Putamen (tissue), 1 donor: ENCODE measurements around the gene ADCY2.

Experiments used
- DNase-seq: peaks from one replicate; pipeline ENCODE4 v3.0.0-alpha.2; 2016; ENCODE audit warnings: low spot score

ADCY2 gene

DNA sequence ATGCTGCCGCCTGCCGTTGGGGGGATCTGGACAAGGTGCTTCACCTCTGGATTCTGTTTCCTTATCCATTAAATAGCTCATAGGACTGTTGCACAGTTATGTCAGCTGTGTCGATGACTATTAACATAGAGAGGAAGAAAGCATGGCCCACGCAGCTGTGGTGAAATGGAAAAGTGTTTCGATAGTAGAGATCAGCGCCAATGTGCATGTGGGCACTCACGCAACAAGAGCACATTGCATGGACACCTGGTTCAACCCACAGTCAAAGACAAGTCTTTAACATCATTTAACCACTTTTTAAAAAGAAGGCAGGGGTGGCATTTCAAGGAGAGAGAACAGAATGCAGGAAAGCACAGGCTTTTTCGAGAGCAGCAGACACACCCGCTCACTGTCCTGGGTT, 107.6 kb downstream of the ADCY2 start:
- DNase-seq, result no peak

DNA sequence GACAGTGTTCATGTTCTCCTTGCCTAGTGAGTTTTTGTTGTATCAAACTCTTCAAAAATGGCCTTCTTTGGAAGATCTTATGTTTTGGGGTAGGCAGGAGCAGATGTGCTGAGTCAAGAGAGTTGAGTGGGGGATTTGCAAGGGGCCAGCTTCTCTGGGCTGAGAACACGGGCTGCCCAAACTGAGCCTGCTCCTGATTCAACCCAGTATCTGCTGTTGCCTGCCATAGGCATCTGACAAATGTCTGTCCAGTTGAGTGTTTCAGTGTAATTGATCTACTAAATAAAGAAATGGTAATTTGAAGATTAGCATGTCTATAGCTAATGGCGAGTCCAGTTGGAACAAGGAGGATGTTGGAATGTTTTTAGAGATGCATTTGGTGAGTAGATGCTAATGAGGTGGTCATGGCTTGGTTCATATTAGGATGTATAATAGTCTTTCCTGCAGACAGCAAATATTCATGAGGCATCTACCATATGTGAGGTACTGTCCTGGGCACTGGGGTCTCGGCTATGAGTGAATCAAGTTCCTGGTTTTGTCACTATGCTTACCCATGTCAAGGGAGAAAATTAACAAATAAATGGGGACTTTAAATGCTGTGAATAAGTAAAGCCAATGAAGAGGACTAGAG, 119.5 kb downstream of the ADCY2 start:
- no peak for DNase-seq

DNA sequence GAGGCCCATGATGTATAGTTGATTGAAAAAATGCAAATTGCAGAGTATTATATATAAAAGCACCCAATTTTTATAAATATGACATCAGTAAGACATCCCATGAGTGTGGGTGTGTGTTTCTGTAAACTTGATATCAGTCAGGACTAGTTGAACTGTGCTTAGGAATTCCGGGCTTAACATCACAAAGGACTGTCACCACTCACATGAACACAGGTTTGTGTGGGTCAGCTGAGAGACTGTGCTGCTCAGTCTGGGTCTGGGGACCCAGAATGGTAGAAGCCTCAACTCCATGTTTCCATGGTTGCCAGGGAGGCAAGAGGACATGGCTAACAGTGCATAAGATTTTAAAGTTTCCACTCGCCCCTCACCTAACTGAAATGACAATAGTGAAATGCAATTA, 120.3 kb downstream of the ADCY2 start:
- DNase-seq, result no peak

DNA sequence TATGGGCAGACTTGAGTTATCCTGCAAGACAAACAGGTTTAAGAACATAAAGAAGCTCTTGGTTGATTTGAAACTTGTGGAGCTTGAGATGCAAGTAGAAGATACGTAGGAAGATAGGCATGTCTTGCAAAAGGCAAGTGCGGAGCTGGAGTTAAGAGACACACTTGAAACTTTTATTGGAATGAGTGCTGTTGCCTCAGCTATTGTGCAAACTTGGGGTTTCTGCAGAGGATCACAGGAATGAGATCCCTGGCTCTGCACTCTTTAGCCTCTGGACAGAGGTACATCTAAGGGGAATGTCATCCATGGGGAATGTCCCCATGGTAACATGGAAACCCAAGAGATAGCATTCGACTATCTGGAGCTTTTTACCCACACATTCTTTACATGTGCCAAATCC, 121.1 kb downstream of the ADCY2 start:
- no peak for DNase-seq

DNA sequence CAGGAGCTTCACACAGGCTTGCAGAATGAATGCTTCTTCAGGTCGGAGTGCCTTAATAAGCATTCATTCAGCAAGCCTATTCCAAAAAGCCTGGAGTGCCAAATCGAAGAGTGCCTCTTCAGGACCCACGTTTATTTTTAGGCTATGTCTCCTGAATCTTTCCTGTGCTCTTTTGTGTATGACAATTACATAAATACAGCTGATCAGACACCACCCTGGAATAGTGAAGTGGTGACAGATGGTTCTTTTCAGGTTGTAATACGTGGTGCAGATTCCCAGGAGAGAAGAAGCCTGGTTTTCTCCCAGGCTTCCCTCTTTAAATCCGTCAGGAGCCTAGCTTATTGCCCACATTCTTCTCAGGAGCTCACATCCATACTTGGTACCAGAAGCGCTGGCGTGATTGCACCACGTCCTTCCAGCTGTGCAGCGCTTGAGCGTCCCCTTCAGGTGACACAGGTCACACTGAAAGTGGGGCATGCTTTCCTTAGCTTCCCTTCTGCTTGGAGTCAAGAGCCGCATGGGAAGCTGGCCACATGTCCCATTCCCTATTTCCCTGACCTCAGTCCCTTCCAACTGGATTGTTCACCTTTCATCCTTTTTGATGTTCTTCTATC, 123.1 kb downstream of the ADCY2 start:
- no peak for DNase-seq

DNA sequence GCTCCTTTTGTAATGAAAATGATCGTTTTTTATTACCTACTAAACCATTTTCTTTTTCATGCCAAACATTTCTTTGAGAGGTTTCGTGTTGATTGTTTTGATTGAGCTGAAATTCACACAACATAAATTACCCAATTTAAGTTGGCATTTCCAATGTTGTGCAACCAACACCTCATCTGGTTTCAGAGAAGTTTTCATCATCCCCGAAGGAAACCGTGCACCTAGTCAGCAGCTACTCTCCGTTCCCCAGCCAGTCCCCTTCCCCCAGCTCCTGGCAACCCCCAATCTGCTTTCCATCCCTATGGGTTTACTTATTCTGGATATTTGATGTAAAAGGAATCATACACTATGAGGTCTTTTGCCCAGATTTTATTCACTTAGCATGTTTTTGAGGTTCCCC, 123.6 kb downstream of the ADCY2 start:
- DNase-seq, result no peak

DNA sequence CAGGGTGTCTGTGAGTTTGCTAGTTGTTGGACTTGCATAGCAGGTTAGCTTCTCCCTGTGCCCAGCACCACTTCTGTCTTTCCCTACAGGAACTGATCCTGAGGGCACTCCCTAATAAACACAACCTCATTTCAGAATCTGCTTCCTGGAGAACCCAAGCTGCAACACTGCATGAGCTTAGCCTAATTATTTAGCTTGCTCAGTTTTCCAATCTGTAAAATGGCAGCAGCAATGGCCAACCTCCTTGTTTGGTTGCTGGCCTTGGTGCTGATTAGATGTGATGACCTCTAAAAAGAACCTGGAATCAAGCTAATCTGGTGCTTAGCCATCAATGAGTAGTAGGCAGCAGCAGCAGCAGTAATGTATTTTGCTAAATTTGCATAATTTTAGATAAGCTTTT, 133.9 kb downstream of the ADCY2 start:
- DNase-seq, result no peak

DNA sequence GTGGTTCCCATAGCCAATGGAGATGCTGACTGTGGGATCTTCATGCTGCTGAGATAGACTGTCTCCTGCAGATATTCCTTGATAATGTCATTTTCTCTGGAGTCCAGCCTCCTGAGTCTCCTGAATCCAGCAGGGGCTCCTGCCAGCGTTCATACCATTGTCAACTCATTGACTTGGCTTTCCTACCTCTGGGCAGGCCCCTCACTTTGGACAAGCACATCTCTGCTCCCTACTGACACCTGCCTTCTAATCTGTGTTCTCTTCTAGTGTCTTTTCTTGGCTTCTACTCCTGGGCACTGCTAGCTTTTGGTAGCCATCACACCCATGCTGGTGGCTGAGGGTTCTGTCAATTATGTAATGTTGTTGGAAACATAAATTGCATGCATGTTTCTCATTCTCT, 138.0 kb downstream of the ADCY2 start:
- DNase-seq, result no peak

DNA sequence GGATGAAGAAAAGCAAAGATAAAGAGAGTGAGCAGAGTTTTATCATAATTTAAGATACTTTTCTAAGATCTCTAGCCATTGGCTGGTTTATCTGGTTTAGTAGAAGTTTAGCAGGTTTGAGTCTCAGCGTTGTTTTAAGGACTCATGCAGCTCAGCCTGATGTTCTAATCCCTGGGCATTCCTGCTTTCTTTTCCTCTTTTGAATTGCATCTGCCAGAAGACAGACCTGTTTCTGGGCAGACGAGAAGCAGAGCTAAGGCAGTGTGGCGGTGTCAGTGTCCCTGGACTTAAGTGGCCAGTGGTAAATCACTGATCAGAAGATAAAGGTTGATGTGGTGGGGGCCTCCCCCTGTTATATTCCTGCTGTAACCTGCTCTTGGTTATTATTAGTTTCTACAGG, 138.6 kb downstream of the ADCY2 start:
- DNase-seq, result no peak

DNA sequence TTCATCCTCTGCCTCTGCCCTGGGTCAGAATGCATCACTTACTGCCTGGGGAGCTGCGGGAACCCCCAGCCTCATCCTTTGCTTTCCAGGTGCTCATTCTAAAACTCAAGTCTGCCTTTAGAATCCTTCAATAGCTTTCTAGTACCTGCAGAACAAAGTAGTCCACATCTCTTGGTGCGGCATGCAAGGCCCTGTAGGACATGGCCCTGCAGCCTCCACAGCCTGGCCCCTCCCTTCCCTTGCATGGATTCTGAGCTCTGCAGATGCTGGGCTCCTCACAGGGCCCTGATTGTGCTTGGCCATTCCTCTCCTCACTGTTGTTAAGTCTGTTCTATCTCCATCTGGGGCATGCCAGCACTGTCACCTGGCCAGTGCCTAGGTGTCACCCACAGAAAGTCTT, 141.6 kb downstream of the ADCY2 start:
- no peak for DNase-seq

DNA sequence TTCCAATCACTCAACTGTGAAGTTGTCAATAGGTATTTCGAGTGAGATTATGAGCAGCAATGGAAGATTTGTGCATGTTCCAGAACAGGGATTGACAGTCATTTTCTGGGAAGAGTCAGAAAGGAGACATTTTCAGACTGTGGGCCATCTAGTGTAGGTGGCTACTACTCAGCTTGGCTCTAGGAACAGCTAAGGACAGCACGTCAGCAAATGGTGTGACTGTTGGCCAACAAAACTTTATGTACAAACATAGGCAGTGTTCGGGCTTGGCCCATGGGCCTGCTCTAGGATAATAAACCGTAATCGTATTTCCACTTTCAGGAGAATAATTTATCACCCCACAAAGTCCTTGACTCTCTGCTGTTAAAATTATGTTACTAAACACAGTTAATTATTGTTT, 143.6 kb downstream of the ADCY2 start:
- no peak for DNase-seq

DNA sequence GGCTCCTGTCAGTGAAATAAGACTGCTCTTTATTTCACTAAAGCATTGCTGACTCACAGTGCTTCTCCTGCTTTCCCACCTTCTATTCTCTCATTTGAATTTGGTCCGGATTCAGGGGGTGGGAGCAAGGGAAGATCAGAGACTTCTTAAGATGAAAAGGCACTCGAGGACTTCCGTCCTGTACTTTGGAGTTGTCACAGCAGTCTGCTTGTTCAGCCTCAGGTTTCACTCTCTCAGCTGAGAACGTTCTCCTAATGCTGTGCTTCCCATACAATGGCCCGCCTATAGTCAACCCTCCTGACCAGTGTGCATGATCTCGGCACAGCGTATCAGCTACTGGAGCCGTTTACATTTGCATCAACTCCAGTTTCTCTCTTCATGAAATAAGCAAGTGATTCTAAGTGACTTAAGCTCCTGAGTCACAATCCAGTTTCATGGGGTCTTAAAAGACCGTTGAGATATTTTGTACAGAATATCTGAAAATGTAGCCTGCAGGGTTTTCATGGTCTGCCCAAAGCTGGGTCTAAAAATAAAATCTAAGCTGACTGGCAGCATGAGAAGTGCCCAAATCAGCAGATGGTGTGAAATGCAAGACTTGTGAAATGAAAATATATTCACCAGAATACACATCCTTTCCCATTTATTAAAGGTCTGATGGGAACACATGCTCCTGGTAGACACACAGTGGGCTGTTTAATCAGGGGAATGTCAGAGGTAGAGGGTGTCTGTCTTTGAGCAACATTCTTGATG, 145.0 kb downstream of the ADCY2 start:
- no peak for DNase-seq

DNA sequence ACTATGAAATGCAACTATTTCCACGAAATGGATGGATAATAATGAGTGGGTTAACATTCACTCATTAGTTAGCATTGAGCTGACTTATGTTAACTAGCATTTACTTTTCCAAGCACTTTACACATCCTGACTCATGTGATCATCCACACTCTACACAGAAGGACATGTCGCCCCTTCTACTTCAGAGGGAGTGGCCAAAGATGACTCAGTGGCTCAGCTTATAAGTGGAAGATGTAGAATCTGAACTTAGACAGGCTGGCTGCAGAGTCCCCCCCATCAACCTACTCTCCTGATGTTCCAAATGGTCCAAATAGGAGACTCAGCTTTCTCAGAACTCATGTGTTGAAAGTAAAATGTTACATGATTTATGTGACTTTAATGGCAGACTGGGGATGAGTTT, 146.0 kb downstream of the ADCY2 start:
- no peak for DNase-seq

DNA sequence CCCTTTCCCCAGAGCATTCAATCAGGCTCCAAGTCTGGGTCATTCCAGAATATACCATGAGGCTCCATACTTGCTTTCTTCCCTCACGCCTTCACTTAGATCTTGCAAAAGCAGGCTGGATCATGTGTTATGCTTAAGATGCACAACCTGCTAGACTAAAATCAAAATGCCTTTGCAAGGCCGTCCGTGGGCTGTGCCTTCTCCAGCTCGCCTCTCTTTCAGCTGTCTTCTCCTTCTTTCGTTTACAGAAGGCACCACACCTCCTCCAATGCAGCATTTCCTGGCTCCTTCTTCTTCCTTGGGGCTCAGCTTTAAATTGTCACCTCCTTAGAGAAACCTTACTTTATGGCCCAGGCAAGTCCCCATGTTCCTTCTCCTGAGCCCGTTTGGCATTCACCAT, 150.6 kb downstream of the ADCY2 start:
- DNase-seq, result no peak

DNA sequence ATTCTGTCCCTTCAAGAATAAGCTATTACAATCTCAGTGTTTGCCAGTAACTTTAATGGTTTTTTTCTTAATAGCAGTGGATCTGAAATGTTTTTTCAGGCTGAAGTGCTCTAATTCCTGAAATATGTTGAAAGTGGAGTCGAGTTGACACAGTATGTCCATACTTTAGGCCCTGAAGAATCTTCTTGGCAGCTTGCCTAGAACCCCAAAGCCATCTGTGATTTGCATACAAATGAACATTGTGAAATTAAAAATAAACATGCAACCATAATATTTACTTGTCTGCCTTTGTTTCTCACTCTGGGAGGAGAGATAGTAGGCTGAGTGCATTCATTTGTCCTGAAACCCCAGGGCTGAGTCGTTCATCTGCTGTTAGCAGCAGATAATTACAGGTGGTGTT, 152.7 kb downstream of the ADCY2 start:
- DNase-seq, result no peak

DNA sequence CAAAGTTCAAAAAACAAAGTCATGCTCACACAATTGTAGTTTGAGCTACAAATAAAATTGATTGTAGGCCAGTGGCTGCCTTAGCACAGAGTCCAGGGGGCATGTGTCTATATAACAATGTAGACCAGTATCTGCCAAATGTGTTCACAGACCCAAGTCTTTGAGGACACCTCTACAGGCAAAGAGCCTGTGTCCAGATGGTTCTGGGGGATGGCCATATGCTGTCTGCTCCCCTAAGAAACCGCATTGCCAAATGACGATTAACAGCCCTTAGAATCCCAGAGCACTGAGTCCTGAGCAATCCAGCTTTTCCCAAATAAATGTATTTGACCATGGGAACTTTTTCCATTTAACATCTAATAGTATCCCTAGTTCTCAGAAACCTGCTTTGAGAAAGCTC, 169.6 kb downstream of the ADCY2 start:
- no peak for DNase-seq

DNA sequence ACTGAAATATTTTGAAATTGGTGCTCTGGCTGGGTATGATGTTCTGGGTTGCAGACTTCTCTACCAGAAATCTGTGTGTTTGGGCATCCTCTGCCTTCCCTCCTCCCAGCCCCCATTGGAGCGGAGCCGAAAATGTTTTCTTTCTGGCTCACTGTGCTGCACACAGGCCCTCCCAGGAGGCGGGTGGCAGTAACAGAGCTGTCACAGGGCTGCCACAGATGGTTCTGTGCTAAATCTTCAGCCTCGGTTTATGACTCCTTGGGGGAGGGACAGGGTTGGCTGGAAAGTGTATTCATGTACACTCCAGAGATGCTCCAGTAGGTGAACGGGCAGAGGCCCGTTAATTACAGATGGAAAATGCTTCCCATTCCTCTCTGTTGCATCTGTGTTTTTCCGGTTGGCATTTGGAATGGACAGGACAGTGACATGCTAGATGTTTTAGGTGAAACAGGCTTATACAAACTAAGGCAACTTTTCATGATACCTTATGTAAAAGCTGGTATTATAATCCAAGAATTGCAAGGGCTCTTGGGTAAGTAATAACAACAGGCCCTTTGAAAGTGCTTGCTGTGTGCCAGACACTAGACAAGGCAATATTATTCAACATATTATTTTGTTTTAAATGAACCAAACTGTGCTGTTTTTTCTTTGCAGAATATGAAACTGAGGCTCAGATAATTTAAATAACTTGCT, 180.2 kb downstream of the ADCY2 start:
- DNase-seq, result peak; percentile 26

DNA sequence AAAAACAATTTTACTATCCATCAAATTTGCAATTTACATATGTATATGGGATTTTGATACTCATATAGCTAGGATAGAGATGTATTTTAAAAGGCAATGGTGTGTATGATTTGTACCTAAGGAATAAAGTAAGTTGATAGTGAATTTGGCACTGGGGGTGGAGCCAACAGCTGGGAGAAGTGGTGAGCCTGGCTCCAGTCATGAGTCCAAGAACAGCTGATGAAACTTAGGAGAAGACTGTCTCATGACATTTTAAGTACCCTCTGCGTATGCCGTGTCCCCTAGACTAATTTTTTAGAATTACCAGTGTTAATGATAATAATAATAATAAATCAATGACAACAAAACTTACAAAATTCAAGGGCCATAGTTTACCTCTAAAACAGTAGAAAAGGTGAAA, 181.4 kb downstream of the ADCY2 start:
- no peak for DNase-seq

DNA sequence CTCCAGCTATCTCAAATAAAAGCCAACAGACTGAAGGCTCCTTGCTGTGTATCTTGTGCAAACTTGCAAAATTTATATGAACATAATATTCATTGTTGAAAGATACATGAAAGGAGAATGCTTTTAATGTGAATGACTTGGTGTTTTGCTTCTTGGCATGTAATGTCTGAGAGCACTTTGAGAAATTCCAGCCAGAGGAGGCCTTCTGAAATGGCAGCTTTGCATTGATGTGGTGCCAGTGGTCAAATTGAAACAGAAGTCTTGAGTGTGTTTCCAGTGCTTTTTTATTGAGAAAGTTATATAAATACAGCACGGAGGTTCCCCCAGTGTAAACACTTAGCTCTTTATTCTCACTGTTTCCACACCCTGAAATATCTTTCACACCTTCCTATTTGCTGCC, 182.1 kb downstream of the ADCY2 start:
- no peak for DNase-seq

DNA sequence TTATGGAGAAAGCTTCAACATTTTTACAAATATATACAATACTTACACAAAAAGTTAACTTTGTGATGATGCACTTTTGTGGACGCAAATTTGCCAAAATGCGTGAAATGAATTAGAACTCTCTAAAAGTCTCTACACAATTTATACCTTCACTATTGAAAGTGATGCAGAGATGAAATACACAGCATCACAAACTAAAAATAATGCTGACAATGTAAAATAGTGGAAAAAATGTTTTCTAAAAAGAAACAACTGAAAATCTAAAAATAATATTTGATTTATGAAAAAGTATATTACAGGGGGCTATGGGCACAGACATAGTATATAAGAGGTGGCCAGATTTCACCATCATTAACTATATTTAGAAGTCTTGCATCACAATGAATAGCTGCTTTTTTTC, 188.8 kb downstream of the ADCY2 start:
- no peak for DNase-seq

DNA sequence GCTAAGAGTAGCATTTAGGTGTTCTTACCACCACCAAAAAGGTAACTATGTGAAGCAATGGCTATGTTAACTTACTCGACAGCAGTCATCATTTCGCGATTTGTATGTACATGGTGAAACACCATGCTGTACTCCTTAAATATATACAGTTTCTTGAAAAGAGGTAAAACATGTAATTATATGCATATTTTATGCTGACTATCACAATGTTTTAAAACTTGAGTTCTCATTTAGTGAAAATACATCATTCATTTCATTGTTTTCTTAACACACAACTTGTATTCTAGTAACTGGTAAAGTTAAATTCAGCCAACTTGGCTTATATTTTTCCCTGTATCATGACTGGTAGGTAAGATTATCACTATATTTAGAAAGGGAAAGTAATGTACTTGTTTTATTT, 189.9 kb downstream of the ADCY2 start:
- no peak for DNase-seq

DNA sequence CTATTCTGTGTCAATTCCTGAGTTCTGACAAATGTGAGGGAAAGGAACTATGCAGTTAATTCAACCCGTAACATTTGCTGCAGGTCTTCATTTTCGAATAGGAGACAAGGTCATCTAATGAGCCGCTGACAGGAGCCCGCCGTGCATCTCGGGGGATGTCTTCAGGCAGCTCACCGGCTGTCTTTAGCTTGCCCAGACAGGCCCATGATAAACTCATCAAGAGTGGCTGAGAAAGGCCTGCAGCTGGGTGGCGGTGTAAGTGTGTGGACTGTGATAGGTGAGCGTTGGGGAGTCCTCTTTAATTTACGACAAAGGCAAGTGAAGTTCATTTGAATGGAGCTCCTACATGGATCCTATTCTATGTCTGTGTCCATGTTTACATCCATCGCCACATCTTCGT, 190.5 kb downstream of the ADCY2 start:
- no peak for DNase-seq

DNA sequence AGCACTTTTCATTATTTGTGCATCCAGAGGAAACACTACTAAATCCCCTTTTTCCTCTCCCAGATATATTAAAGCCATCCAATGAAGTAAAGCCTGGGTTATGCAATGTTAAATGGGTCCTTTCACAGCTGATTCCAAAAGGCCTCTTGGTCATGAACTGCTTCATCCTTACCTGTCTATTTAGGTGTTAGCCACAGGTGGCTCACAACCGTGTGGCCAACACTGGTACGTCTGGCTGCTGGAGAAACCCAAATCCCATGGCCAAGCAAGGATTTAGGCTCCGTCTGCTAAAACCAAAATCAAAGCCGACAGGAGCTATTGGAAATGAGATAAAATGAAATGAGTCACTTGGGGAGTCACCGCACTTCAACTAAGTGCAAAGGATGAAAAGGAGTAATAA, 193.9 kb downstream of the ADCY2 start:
- DNase-seq, result no peak
